ENCODE data around the gene LEUTX.

- TF ChIP-seq CTCF (IDR thresholded peaks at IDR 0.05) = no peak
- TF ChIP-seq POLR2A (IDR thresholded peaks at IDR 0.05) = no peak
- no peak for TF ChIP-seq EP300 (IDR thresholded peaks at IDR 0.05)
Measured at GRCh38 chr19:39738814-39739213, 39.8 kb upstream of the LEUTX start.

Measured in ovary (tissue), 3 donors.